Type B pancreatic cell (in vitro differentiated cells): Measurements from ENCODE around the gene HEXB. TPM values are rescaled to one million over a fixed set of nuclear protein-coding genes. Genes with fewer than 3 reads are reported as not detected.

Experiments
- DNase-seq: peaks from one replicate; pipeline ENCODE4 v3.0.0; 2021; ENCODE audit warnings: mixed read lengths; ENCODE audit not compliant: unreplicated experiment; ENCODE audit errors: extremely low spot score
- H3K27ac Mint-ChIP-seq: 2 replicates; pipeline ENCODE4 v1.8.0; 2021; ENCODE audit warnings: mild to moderate bottlenecking, mixed read lengths
- H3K27me3 Mint-ChIP-seq: 2 replicates; pipeline ENCODE4 v1.8.0; 2021; ENCODE audit warnings: mixed read lengths
- H3K36me3 Mint-ChIP-seq: 2 replicates; pipeline ENCODE4 v1.8.0; 2021; ENCODE audit warnings: mixed read lengths
- H3K4me1 Mint-ChIP-seq: one replicate; pipeline ENCODE4 v1.8.0; 2021; ENCODE audit warnings: mixed read lengths; ENCODE audit not compliant: unreplicated experiment
- H3K4me3 Mint-ChIP-seq: 2 replicates; pipeline ENCODE4 v1.8.0; 2021; ENCODE audit warnings: mild to moderate bottlenecking, mixed read lengths
- H3K9me3 Mint-ChIP-seq: 2 replicates; pipeline ENCODE4 v1.8.0; 2021; ENCODE audit warnings: mixed read lengths
- total RNA-seq: library from RNA; stranded (reverse); gene quantifications from 2 replicates; pipeline ENCODE4 v1.2.1, GENCODE V29; 2021; ENCODE audit warnings: low replicate concordance
- TF ChIP-seq, protein P1 (sequence below): fragments of 200-600 bp; sonication (generic); conservative IDR thresholded peaks from 2 replicates; pipeline ENCODE4 v1.5.0; 2021; ENCODE audit warnings: antibody characterized with exemption, mild to moderate bottlenecking

The HEXB gene
- total RNA-seq, 1 donor from 2014 or later = 76.6 TPM

DNA sequence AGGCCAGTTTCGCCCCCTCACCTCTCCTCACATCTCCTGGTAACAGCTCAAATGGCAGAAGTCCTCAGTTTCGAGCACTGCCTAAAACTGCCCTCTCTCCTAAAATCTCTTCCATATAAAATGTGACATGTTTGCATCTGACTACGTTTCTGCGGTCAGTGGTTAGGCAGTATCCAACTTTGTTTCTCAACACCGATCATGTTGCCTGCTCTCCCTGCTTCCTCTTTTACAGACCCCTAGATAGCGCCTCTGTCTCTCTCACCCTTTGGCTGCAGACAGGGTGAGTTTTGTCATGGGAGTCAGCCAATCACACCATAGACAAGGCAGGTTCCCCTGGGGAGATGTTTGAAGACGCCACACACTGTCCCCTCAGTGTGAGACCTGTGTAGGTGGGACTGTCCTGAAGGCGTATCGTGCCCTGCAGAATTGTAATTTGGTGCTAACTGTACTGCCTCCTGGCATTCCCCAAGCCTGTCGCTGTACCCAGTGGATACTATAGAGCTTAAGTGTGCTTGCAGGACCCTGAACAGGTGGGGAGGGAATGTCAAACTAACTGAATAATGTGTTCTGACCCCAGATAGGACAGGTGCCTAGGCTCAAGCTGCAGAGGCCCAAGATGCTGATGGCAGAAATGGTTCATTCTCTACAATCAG, 1.1 kb downstream of the HEXB start:
- H3K4me3 Mint-ChIP-seq = peak overlapping the region; percentile 85
- no peaks in the 10 kb centered on the region for H3K9me3 Mint-ChIP-seq
- no peak for DNase-seq
- peak overlapping the region; percentile 70 for H3K27ac Mint-ChIP-seq
- no peaks in the 10 kb centered on the region for H3K27me3 Mint-ChIP-seq
- peaks cover 16% of the 10 kb centered on the region for H3K4me1 Mint-ChIP-seq
- TF ChIP-seq, protein P1, sequence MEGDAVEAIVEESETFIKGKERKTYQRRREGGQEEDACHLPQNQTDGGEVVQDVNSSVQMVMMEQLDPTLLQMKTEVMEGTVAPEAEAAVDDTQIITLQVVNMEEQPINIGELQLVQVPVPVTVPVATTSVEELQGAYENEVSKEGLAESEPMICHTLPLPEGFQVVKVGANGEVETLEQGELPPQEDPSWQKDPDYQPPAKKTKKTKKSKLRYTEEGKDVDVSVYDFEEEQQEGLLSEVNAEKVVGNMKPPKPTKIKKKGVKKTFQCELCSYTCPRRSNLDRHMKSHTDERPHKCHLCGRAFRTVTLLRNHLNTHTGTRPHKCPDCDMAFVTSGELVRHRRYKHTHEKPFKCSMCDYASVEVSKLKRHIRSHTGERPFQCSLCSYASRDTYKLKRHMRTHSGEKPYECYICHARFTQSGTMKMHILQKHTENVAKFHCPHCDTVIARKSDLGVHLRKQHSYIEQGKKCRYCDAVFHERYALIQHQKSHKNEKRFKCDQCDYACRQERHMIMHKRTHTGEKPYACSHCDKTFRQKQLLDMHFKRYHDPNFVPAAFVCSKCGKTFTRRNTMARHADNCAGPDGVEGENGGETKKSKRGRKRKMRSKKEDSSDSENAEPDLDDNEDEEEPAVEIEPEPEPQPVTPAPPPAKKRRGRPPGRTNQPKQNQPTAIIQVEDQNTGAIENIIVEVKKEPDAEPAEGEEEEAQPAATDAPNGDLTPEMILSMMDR = no peak
- H3K36me3 Mint-ChIP-seq = peaks cover 7% of the 10 kb centered on the region

DNA sequence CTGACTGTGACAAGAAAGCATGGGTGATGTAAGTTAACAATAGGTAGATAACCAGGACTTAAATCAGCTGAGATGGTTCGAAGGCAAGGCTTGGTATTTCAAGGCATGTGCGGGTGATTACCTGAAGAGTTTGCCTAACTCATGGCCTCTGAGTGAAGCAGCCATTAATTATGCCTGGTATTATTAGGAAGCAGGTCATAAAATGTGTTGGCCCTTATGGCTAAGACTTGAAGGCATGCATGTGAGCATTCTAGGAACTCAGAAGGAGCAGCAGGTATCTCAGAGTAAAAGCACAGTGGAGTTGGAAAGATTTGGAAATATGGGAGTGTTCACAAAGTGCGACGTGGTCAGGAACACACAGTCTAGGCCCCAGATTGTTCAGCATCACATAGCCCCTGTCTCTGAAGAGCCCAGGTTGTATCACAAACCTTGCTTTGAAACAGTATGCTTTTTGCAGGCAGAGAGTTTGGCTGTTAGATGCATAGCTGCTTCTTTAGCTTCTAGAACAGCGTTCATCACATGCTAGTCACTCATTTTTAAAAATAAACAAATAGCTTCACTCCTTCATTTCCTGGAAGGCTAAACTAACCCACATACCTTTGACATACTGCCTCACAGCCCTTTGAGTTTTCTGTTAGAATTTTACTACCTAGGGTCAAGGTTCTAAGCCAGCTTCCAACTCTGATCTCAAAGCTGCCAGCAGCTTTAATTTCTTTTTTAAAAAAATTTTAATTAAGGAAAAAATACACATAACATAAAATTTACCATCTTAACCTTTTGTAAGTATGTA, 2.1 kb downstream of the HEXB start:
- Mint-ChIP-seq H3K4me3 (peak overlapping the region; percentile 85), H3K9me3 (no peaks in the 10 kb centered on the region), H3K36me3 (peaks cover 11% of the 10 kb centered on the region), H3K4me1 (peaks cover 16% of the 10 kb centered on the region), H3K27ac (no peak overlapping the region), H3K27me3 (no peaks in the 10 kb centered on the region)
- DNase-seq = no peak
- TF ChIP-seq, protein P1 = no peak

DNA sequence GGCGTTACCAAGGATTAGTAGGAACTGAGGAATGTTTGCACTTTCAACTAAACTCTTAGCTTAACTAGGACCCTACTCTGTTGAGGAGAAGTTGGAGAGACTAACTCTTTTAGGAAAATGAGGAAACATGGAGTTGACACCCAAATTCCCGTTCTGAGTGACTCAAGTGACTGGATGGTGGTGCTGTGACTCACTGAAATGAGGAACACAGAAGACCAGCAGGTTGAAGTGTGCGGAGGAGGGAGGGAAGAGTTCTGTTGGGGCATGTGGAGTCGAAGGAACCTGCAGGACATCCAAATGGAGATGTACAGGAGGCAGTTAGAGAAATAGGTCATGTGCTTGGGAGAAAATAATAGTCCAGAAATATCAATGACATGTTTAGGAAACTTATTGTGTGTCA, 8.2 kb downstream of the HEXB start:
- Mint-ChIP-seq H3K36me3 (peaks cover 24% of the 10 kb centered on the region), H3K9me3 (no peaks in the 10 kb centered on the region), H3K4me3 (no peak overlapping the region), H3K4me1 (no peaks in the 10 kb centered on the region), H3K27me3 (no peaks in the 10 kb centered on the region), H3K27ac (no peak overlapping the region)
- DNase-seq = no peak
- TF ChIP-seq, protein P1 = no peak

DNA sequence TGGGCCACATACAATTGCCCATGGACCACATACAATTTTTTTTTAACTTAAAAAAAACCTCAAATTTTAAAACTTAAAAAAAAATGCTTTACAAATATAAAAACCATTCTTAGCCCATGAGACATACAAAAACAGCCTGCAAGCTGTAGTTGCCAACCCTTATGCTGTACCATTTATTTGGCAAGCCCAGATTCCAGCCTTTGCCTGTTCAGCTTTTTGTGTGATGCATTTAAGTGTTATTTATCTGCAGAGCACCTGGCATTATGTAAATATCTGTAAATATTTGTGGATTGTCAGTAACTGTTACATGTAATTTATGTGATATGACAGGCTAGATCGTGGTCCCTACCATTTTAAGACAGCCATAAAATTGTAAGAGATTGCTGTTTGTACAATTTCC, 32.6 kb downstream of the HEXB start:
- H3K27me3 Mint-ChIP-seq = no peaks in the 10 kb centered on the region
- no peaks in the 10 kb centered on the region for H3K4me1 Mint-ChIP-seq
- H3K27ac Mint-ChIP-seq = no peak overlapping the region
- TF ChIP-seq, protein P1 = no peak
- H3K36me3 Mint-ChIP-seq = peaks cover 29% of the 10 kb centered on the region
- H3K4me3 Mint-ChIP-seq = no peak overlapping the region
- H3K9me3 Mint-ChIP-seq = no peaks in the 10 kb centered on the region
- DNase-seq = no peak

DNA sequence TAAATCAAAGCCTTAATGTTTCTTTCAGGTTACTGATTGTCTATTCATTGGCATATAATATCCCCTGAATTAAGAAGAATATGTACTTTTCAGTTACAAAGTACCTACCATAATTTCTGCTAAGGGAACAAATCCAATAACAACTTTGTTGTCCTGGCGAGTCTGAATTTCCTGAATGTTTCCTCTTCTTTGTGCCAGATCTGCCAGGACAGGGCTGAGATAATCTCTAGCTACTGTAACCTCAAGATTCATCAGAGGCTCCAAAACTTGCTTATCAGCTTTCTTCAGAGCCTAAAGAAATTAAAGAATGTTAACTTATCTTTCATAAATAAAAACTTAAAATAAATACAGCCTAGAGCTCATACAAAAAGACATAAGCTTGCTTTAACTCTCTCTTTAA, 37.2 kb downstream of the HEXB start:
- H3K27ac Mint-ChIP-seq = no peak overlapping the region
- H3K36me3 Mint-ChIP-seq = peaks cover 29% of the 10 kb centered on the region
- no peak for DNase-seq
- TF ChIP-seq, protein P1 = no peak
- no peaks in the 10 kb centered on the region for H3K9me3 Mint-ChIP-seq
- no peaks in the 10 kb centered on the region for H3K27me3 Mint-ChIP-seq
- no peaks in the 10 kb centered on the region for H3K4me1 Mint-ChIP-seq
- no peak overlapping the region for H3K4me3 Mint-ChIP-seq
